Measurements from ENCODE around the gene BTBD6.

BTBD6 gene

DNA sequence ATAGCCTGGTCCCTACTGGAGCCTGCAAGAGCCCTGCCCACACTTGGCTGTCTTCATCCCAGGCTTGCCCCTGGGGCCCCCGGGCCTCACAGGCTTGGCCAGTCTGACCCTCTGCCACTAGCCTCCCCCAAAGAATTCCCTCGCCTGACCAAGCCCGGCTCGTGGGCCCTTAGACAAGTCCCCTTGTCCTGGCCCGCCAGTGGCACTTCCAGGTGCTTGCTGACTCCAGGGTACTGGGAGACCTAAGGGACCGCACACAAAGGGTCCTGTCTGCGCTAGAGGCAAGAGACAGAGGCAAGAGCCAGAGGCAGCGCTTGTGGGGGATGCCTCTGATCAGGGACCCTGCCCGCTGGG lies 5.0 kb downstream of the BTBD6 start:
- no peak for TF ChIP-seq CTCF (IDR thresholded peaks at IDR 0.05; ENCODE audit: insufficient read depth, missing control alignments)
- FAIRE-seq: no peak
- DNase-seq (ENCODE audit: insufficient read length, low spot score): no peak

DNA sequence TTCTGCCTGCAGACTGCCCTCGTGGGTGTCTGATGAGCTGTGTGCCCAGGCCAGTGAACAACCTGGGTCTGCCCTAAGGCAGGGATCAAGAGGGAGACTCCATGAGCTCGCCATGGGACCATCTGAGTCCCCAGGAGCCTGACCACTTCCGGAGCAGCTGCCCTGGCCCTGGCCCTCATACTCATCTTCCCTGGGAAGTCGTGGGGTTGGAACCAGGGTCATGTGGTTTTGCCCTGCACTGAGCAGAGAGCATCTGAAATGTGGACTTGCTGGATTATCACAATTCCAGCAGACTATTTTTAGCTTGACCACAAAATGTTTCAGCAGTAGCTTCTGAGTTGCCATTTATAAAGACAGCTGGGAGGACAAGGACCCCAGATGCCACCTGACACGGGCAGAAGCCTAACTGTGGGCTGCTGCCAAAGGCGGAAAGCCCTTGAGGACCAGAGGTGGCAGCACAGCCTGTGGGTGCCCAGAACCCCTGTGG lies 6.7 kb downstream of the BTBD6 start:
- no peak for FAIRE-seq
- no peak for TF ChIP-seq CTCF (IDR thresholded peaks at IDR 0.05; ENCODE audit: insufficient read depth, missing control alignments)
- DNase-seq (ENCODE audit: insufficient read length, low spot score): no peak

- DNase-seq (ENCODE audit: insufficient read length, low spot score) (no peak), FAIRE-seq (no peak)
- TF ChIP-seq CTCF (IDR thresholded peaks at IDR 0.05; ENCODE audit: insufficient read depth, missing control alignments): no peak
Measured at GRCh38 chr14:105256292-105256960, 8.1 kb downstream of the BTBD6 start.

GRCh38 chr14:105257464-105257863 lies 9.1 kb downstream of the BTBD6 start:
- FAIRE-seq: no peak
- DNase-seq (ENCODE audit: insufficient read length, low spot score): no peak
- TF ChIP-seq CTCF (IDR thresholded peaks at IDR 0.05; ENCODE audit: insufficient read depth, missing control alignments): no peak

GRCh38 chr14:105258846-105259245 lies 10.5 kb downstream of the BTBD6 start:
- no peak for DNase-seq (ENCODE audit: insufficient read length, low spot score)
- TF ChIP-seq CTCF (IDR thresholded peaks at IDR 0.05; ENCODE audit: insufficient read depth, missing control alignments): no peak
- no peak for FAIRE-seq

DNA sequence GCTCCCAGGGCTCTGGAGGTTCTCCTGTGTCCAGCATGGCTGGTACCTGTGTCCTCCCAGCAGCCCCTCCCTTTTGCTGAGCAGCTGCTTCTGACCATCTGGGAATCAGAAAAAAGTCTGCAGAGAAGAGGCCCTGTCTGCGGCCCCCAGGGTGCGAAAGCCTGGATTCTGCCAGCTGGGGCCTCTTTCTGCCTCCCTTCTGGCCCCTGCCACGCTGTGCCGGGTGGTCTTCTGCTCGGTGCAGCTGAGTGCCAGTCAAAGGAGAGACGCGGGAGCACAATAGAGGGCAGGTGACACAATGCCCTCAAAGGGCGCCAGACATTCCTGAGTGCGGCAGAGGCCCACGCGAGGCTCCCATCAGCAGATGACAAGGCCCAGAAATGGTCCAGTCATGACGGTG lies 12.6 kb downstream of the BTBD6 start:
- TF ChIP-seq CTCF (IDR thresholded peaks at IDR 0.05; ENCODE audit: insufficient read depth, missing control alignments): no peak
- no peak for FAIRE-seq
- DNase-seq (ENCODE audit: insufficient read length, low spot score): no peak

GRCh38 chr14:105261781-105262180 lies 13.4 kb downstream of the BTBD6 start:
- DNase-seq (ENCODE audit: insufficient read length, low spot score) (no peak), FAIRE-seq (no peak)

More at GRCh38 chr14:105261781-105262180, 13.4 kb downstream of the BTBD6 start:
- TF ChIP-seq CTCF (IDR thresholded peaks at IDR 0.05; ENCODE audit: insufficient read depth, missing control alignments): no peak
